Breast epithelium (tissue), 3 donors: ENCODE data around the gene NOP53.

ENCODE experiments used
- POLR2A ChIP-seq: fragments of 450-650 bp; IDR thresholded peaks from one replicate; pipeline ENCODE4 v1.6.1; 2016; ENCODE audit warnings: antibody characterized with exemption, mild to moderate bottlenecking, moderate library complexity
- POLR2AphosphoS5 ChIP-seq, 3 donors: sonication (generic); formaldehyde crosslinking; IDR thresholded peaks; one replicate each; pipeline ENCODE4 v1.6.1; 2017; ENCODE audit warnings: antibody characterized with exemption in 3 of 3

- TF ChIP-seq POLR2AphosphoS5 (IDR thresholded peaks at IDR 0.05) (no peak), POLR2A (no peak)
These were observed 21.3 kb downstream of the NOP53 start for GRCh38 chr19:47766670-47767069.
